Parathyroid adenoma (tissue), 2 donors: ENCODE data around the gene COX6B2.

Experiments
- H2AFZ ChIP-seq: fragments of 300-600 bp; sonication (generic); one replicate; pipeline ENCODE4 v1.7.0; 2017; ENCODE audit warnings: antibody characterized with exemption, mild to moderate bottlenecking
- H3K27ac ChIP-seq: fragments of 300-600 bp; sonication (generic); one replicate; pipeline ENCODE4 v1.7.0; 2017
- H3K27me3 ChIP-seq: fragments of 300-600 bp; sonication (generic); one replicate; pipeline ENCODE4 v1.7.0; 2017; ENCODE audit warnings: low read length; ENCODE audit not compliant: control insufficient read depth, insufficient read depth
- H3K36me3 ChIP-seq: fragments of 300-600 bp; sonication (generic); one replicate; pipeline ENCODE4 v1.7.0; 2017; ENCODE audit warnings: low read length; ENCODE audit not compliant: control insufficient read depth, insufficient read depth
- H3K4me1 ChIP-seq: fragments of 300-600 bp; sonication (generic); one replicate; pipeline ENCODE4 v1.7.0; 2017; ENCODE audit warnings: control low read depth
- H3K4me2 ChIP-seq: fragments of 300-600 bp; sonication (generic); one replicate; pipeline ENCODE4 v1.7.0; 2017; ENCODE audit warnings: low read length
- H3K4me3 ChIP-seq: fragments of 300-600 bp; sonication (generic); one replicate; pipeline ENCODE4 v1.7.0; 2017; ENCODE audit warnings: low read depth, low read length
- H3K79me2 ChIP-seq: fragments of 300-600 bp; sonication (generic); one replicate; pipeline ENCODE4 v1.7.0; 2017; ENCODE audit warnings: control low read depth
- H3K9ac ChIP-seq: fragments of 300-600 bp; sonication (generic); one replicate; pipeline ENCODE4 v1.7.0; 2017; ENCODE audit warnings: mild to moderate bottlenecking
- H3K9me3 ChIP-seq: fragments of 300-600 bp; sonication (generic); one replicate; pipeline ENCODE4 v1.7.0; 2017; ENCODE audit warnings: low read length; ENCODE audit not compliant: control insufficient read depth
- TF ChIP-seq, protein P1 (sequence below): fragments of 300-600 bp; sonication (generic); IDR thresholded peaks from one replicate; pipeline ENCODE4 v1.7.0; 2017; ENCODE audit warnings: antibody characterized with exemption, mild to moderate bottlenecking
- donor health status: primary hyperparathyroidism.

The COX6B2 gene

GRCh38 chr19:55373993-55374757, 19.7 kb upstream of the COX6B2 start:
- TF ChIP-seq, protein P1, sequence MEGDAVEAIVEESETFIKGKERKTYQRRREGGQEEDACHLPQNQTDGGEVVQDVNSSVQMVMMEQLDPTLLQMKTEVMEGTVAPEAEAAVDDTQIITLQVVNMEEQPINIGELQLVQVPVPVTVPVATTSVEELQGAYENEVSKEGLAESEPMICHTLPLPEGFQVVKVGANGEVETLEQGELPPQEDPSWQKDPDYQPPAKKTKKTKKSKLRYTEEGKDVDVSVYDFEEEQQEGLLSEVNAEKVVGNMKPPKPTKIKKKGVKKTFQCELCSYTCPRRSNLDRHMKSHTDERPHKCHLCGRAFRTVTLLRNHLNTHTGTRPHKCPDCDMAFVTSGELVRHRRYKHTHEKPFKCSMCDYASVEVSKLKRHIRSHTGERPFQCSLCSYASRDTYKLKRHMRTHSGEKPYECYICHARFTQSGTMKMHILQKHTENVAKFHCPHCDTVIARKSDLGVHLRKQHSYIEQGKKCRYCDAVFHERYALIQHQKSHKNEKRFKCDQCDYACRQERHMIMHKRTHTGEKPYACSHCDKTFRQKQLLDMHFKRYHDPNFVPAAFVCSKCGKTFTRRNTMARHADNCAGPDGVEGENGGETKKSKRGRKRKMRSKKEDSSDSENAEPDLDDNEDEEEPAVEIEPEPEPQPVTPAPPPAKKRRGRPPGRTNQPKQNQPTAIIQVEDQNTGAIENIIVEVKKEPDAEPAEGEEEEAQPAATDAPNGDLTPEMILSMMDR = no peak
- Histone ChIP-seq H3K79me2 (no peaks in the 10 kb centered on the region), H3K4me2 (no peak overlapping the region), H3K9ac (no peak overlapping the region), H3K4me3 (no peak overlapping the region), H3K27me3 (peaks cover 6% of the 10 kb centered on the region), H3K36me3 (no peaks in the 10 kb centered on the region), H3K4me1 (no peaks in the 10 kb centered on the region), H3K9me3 (no peaks in the 10 kb centered on the region), H3K27ac (no peak overlapping the region), H2AFZ (no peak overlapping the region)

GRCh38 chr19:55373306-55373992, 18.9 kb upstream of the COX6B2 start:
- H3K27me3 ChIP-seq = peaks cover 10% of the 10 kb centered on the region
- no peaks in the 10 kb centered on the region for H3K79me2 ChIP-seq
- H3K4me2 ChIP-seq = no peak overlapping the region
- H3K9ac ChIP-seq = no peak overlapping the region
- H3K4me3 ChIP-seq = no peak overlapping the region
- no peak overlapping the region for H3K27ac ChIP-seq
- H2AFZ ChIP-seq = no peak overlapping the region
- no peaks in the 10 kb centered on the region for H3K4me1 ChIP-seq
- TF ChIP-seq, protein P1 = no peak
- H3K36me3 ChIP-seq = no peaks in the 10 kb centered on the region
- H3K9me3 ChIP-seq = no peaks in the 10 kb centered on the region

DNA sequence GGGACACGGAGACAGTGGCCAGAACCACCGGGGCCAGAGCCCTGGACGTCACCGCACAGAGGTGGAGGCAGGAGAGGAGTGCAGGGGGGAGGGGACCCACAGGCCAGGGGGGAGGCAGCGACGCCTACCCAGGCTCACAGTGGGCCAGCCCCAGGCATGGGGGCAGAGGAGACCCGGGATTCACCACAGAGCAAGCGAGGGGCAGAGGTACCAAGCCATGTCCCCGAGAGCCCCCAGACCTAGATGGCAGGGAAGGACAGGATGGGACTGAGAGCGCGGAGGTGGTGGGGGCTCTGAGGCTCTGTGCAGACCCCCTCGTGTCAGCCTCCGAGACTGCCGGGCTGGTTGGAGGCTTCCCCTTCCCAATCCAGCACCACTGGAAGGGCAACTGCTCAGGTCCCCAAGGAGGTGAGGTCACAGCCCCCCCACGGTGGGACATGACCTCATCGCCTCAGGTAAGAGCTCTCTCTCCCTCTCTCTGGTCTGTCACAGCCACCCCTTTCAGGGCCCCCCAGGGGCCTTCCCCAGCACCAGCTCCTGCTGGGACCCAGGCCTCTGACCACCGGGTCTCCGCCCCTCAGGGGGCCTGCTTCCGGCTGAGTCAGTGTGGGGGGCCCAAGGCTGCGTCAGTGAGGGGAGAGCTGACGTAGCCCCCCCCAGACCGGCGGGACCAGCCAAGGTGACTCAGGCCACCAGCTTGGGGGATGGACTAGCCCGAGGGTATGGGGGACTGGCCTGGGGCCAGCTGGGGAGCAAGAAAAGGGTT, 18.0 kb upstream of the COX6B2 start:
- TF ChIP-seq, protein P1 = no peak
- Histone ChIP-seq H3K9me3 (no peaks in the 10 kb centered on the region), H2AFZ (no peak overlapping the region), H3K9ac (no peak overlapping the region), H3K4me1 (no peaks in the 10 kb centered on the region), H3K4me3 (no peak overlapping the region), H3K27me3 (peaks cover 10% of the 10 kb centered on the region), H3K27ac (no peak overlapping the region), H3K36me3 (no peaks in the 10 kb centered on the region), H3K4me2 (no peak overlapping the region), H3K79me2 (no peaks in the 10 kb centered on the region)

DNA sequence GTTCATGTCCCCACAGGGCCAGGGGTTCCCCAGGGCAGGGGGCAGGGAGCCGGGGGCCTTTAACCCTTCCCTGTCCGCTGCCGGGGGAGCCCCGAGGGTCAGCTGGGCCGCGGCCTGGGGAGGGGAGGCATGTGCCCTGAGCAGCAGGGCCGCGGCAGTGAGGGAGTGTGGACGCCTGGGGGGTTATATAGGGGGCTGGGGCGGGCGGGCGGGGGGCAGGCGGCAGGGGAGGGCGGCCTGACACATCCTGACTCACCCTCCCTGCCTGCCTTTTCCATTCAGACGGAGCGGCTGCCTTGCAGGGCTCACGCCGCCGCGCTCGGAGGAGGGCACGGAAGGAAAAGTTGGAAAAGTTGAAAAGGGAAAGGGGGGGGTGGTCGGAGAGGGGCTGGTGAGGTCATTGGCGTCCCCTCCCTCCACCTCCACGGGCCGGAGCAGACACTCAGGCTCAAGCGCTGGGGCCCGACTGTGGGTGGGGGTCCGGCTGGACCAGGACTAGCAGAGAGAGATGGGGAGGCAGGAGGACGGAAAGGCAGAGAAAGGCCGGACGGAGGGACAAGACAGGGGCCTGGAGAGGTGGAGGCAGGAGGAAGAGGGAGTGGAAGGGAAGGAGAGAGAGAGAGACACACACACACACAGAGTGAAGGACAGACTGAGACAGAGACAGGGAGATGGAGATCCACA, 15.9 kb upstream of the COX6B2 start, which contains the start of gene IL11:
Gene IL11 (minus strand): TSS at position 159 of the 684 bp plus-strand sequence. CDS start 153 bp downstream, at position 6.
- Histone ChIP-seq H3K79me2 (no peaks in the 10 kb centered on the region), H3K27ac (no peak within 1 kb of the TSS), H3K9ac (no peak within 1 kb of the TSS), H3K36me3 (no peaks in the 10 kb centered on the region), H3K9me3 (no peaks in the 10 kb centered on the region), H3K4me3 (peak within 1 kb of the TSS; percentile 11), H3K4me2 (peak within 1 kb of the TSS; percentile 47), H3K4me1 (no peaks in the 10 kb centered on the region), H2AFZ (peak within 1 kb of the TSS; percentile 50), H3K27me3 (peaks cover 10% of the 10 kb centered on the region)
- TF ChIP-seq, protein P1 = no peak
